HG03457 (cell line): Measurements from ENCODE around the gene RBM28.
A peak's percentile ranks its signal among the peaks of the same experiment; 100 is the strongest.

Experiments
- ATAC-seq: cut with Tn5 transposase; IDR thresholded peaks from one replicate; pipeline ENCODE4 v1.9.1; 2021; ENCODE audit warnings: moderate number of reproducible peaks; ENCODE audit not compliant: unreplicated experiment

RBM28 gene, protein sequence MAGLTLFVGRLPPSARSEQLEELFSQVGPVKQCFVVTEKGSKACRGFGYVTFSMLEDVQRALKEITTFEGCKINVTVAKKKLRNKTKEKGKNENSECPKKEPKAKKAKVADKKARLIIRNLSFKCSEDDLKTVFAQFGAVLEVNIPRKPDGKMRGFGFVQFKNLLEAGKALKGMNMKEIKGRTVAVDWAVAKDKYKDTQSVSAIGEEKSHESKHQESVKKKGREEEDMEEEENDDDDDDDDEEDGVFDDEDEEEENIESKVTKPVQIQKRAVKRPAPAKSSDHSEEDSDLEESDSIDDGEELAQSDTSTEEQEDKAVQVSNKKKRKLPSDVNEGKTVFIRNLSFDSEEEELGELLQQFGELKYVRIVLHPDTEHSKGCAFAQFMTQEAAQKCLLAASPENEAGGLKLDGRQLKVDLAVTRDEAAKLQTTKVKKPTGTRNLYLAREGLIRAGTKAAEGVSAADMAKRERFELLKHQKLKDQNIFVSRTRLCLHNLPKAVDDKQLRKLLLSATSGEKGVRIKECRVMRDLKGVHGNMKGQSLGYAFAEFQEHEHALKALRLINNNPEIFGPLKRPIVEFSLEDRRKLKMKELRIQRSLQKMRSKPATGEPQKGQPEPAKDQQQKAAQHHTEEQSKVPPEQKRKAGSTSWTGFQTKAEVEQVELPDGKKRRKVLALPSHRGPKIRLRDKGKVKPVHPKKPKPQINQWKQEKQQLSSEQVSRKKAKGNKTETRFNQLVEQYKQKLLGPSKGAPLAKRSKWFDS

DNA sequence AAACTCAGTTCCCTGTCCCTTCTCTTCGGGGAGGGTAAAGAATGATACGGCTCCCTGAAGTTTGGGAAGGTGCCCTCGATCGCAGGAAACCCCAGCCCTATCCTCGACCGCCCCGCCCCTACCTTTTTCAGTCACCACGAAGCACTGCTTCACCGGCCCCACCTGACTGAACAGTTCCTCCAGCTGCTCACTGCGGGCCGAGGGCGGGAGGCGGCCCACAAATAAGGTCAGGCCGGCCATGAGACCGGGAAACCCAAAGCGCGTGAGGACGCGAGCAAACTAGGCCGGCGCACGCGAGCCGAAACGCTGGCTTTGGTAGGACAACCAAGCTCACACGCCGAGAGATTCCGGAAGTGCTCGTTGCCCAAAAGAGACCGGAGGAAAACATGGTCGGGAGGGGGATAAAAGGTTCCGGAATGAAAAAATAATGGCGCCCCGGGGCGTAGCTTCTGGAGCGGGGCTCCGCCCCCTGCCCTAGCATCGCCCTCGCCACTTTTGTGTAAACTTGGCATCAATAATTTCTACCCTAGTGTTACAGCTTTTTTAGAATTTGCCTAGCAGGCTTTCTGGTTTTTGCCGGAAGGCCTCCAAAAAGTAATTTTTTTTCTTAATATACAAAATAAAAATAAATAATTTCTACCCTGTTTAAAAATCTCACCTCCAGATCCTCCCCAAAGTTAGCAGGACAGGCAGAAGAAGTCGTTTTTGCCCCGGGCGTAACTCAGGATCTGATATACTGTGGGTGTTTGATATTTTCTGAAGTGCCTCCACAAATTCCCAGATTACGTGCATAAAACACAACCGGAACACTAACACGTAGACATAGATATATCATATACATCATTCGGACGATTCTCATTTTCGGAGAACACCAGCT is at the start of gene RBM28:
TSS of gene RBM28 (minus strand) at position 355 of the 877 bp plus-strand sequence. CDS start at position 240, 115 bp downstream.
- peak; percentile 91 for ATAC-seq

DNA sequence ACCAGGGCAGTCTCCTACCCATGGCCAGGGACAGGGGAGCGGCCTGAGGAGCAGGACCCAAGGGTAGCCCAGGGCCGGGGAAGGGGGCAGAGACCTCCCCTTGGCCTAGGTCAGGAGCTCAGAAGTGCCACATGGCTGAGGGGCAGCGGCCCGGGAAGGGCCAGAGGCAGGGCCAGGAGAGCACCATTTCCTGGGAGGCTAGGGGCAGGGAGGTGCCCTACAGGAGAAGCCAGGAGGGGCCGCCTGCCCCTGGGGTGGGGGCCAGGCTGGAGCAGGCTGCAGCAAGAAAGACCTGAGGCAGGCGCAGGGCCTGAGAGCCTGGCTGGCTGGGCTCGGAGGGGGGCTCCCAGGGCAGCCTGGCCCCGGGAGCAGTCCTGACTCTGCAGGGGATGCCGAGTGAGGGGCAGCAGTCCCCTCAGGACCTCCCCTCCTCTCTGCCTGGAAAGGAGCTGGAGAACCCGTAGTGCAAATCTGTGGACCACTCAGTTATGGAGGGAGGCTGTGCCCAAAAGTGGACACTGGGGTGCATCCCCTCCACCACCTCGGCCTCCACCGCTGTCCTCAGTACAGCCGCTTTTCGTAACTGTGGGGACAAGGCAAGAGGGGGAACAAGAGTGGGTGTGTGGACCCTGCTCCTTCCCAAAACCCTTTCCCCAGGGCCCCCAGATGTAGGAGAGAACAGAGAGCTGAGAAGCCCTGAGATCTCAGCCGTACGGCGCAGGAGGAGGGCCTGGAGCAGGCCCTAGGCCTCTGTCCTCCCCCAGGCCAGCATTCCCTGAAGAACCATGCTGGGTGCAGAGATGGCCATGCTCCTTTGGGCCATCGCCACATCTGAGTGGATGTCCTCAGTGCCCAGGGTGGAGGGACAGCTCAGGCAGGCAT is 49.0 kb upstream of the RBM28 start:
- ATAC-seq, result no peak

DNA sequence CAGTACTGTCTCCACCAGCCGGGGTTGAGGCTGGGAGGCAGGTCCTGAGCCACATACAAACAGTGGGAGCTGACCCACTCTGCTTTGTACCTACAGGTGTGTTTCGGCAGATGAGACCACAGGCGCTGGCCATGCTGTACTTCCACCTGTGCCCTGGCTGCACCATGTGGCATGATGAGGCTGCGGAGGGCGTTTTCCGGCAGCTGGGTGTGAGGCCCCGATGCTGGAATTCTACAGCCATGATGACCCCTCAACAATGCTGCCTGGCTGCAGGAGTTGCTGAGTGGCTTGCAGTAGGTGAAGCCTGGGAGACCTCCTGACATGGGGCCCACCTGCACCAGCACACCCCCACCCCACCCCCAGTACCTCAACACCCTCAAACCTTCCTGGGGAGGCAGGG is 48.1 kb upstream of the RBM28 start:
- ATAC-seq, result no peak

DNA sequence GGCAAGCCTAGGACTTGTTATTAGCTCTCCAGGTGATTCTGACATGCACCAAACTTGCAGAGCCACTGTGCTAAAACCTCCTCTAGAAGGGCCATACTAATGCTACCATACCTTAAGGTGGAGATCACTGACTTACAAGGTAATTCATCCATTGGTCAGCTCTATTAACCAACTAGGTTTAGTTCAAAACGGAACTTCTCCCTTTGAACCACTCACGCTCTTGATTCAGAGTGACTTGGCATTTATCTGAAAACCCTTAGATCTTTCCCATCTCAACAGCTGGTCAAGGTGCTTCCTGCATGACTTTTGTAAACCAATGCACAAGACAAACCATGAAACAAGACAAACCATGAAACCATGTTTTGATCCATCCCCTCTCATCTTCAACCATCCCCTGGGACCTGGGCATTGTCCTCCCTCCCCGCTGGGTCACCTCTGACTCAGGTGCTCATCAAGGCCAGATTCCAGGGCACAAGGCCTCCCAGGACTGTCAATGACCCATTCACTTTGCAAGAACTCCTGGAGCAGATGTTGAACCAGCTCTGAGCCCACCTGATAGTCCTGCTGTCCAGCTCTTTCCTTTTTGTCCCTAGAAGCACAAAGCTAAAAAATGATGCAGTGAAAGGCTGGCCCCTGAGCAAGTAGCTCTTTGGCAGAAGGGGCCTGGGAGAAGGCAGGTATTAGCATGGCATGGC is 47.3 kb upstream of the RBM28 start:
- ATAC-seq, result no peak

DNA sequence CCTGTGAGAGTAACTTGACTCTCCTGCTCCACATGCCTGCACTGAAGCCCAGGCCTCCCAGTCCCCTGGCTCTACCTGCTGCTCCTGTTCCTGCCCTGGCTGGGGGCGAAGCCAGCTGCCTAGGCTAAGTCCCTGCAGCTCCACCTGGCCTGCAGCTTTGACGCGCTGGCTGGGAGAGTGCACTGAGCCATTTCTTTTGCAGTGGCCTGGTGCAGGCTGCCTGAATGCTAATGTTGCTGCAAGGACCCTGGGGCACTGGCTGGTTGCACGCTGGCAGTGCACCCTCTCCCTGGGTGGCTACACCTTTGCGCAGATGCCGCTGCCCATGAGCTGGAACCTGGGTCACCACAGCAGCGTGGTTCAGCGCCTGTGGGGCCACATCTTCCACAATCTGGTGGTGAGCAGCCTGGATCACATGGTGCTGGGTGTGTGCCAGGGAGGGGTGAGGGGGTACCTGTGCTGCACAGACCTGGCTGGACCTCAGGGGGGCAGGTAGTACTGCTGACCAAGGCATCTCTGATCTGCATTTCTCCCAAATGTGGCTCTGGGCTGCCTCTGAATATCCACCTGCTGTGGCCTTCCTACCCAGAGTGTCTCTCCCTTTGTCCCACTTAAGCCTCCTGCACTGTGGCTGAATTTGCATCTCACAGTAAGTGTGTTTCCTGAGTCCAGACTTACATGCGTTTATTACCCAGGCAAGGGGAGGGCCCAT is 46.1 kb upstream of the RBM28 start:
- no peak for ATAC-seq

DNA sequence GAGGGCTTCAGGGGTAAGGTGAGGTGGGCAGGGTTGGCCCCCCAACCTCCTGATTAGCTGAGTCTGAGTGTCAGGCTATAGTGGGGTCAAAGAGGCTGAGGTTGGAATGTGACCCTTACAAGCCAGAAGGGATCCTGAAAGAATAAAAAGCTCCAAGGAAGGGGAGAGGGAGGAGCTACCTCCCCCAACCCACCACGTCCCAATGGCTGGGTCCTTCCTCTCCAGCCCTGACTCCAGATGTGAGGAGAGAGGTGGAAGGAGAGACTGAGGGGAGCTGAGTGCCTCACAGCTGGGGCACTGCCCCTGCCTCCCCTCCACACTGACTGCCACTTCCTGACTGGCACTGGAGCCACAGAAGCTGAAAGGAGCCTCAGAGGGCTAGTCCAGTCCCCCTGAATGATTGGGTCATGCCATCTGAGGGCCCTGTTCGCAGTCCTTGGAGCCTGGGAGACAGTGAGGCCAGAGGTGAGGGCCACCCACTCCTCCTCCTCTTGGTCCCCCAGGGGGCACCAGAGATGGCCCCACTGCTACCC is 45.4 kb upstream of the RBM28 start:
- ATAC-seq, result no peak

DNA sequence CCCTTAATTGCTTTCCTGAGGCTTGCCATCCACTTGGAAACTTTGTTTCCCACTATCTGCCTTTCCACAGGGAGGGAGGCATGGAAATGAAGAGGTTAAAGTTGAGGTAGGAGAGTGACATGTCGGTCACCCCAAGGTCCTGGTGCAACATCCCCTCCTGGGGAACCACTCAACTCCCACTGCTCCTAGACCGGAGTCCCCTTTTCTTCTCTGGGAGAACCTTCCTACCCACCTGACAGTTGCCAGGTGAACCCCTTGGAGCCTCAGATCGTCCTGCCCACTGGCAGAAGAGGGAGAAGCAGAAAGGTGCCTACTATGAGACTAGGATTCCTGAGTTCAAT is 44.4 kb upstream of the RBM28 start:
- ATAC-seq, result no peak

DNA sequence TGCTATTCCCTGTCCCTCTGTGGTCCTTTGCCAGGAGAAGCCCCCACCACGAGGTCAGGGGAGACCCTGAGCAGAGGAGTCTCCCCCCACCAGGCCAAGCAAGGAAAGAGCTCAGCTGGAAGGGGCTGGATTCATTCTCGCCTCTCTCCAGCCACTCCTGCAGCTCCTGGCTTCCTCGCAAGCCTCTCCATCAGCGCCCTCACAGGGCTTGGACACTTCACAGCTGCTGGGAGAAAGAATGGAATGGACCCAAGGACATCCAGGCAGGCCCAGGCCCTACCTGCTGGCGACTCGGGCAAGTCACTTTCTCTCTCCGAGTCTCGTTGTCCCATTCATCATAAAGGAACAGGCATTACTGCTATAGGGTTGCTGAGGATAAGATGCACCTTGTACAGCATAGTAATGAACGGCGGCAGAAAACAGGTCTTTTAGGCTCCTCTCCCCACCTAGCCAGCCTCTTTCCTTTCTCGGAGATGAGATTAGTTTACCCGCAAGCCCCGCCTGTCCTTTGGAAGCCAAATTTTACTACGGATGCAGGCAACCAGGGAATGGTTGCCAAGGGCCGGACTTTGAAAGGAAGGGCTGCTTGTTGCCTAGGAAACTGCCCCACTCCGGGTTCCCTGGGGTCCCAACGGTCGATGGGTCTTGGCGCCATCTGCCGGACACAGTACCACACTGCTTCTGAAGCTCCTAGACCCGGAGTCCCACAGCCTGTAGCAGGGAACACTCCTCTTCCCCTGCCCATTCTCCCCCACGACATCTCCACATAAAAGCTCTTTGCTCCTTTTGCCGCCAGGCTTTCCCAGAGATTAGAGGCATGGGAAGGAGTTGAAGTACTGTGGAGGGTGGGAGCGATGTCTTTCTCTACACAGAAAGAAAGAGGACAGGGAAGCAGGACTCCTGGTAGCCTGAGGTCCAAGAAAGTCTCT is 43.8 kb upstream of the RBM28 start:
- no peak for ATAC-seq

DNA sequence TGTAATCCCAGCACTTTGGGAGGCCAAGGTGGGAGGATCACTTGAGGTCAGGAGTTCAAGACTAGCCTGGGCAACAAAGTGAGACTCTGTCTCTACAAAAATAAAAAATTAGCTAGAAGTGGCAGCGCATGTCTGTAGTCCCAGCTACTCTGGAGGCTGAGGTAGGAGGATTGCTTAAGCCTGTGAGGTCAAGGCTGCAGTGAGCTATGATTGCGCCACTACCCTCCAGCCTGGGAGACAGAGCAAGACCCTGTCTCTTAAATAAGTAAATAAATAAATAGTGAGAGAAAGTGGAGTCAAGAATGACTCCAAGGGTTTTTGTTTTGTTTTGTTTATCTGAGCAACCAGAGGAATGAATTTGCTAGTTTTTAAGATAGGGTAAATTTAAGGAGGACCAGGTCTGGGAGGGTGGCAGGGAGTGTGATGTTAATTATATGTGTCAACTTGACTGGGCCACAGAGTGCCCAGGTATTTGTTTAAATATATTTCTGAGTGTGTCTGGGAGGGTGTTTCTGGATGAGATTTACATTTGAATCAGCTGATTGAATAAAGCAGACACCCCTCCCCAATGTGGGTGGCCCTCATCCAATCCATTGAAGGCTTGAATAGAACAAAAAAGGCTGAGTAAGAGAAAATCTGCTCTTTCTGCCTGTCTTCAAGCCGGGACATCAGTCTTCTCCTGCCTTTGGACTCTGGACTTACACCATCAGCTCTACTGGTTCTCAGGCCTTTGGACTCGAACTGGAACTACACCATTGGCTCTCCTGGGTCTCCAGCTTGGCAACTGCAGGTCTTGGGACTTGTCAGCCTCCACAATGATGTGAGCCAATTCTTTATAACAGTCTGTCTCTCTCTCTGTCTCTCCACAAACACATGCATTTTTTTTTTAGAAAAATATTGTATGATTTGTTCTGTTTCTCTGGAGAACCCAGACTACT is 42.5 kb upstream of the RBM28 start:
- ATAC-seq, result no peak

DNA sequence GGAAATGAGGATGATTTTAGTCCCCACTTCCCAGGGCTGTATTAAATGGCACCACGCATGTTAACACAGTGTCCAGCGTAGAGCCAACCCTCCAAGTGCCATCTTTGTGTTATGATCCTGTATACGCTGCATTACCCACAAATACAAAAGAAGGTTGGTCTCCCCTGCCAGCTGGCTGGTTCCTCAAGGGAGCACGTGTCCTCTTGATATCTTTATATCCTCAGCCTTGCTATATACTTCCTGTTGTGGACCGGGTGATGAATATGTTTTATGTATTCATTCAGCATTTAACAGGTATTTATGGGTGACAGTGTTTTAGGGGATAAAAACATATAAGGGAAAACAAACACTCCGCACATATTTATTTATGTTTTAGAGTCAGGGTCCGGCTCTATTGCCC is 41.0 kb upstream of the RBM28 start:
- ATAC-seq, result no peak

DNA sequence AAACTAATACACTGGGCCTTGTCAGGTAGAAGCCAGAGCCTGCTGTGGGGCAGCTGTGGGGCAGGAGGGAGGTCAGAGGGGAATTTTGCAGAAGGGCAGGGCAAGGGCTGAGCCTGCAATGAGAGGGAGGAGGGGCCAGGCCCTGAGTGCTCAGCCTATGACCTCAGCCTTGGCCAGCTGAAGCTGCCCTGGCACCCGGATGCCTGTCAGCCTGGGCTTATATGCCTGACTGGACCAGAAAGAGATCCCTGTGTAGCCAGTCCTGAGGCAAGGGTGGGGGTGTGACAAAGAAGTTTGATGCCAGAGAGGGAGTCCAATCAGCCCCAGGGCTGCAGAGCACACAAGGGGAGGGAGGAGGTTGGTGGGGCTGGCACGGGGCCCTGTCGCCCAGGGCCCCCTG is 40.1 kb upstream of the RBM28 start:
- ATAC-seq, result no peak

DNA sequence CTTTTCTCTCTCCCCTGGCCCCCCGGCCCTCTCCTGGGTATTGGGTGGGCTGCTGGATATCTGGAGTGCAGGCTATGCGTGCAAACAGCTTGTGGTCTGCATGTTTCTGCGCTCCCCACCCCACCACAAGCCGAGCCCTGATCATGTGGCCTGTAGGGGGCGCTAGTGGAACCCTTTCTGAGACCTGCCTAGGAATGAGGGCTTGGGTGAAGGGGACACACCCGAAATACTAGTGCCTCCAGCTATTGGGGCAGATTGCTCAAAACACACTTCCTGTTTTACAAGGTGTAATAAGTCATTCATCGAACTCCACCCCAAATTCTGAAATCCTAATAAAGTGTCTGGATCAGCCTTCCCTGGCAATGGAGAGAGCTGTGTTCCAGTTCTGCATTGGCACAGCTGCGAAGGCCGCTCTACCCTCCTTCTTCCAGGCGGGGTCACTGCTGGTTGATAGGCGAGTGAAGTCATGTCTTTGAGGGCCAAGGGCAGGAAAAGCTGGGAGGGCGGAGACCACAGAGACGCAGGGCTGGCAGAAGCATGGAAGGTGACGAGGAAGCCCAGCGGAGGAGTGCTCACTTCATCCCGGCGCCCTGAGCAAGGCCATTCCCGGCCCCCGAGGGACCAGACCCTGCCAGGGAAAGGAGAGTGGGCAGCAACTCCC is 37.6 kb upstream of the RBM28 start:
- ATAC-seq, result no peak

DNA sequence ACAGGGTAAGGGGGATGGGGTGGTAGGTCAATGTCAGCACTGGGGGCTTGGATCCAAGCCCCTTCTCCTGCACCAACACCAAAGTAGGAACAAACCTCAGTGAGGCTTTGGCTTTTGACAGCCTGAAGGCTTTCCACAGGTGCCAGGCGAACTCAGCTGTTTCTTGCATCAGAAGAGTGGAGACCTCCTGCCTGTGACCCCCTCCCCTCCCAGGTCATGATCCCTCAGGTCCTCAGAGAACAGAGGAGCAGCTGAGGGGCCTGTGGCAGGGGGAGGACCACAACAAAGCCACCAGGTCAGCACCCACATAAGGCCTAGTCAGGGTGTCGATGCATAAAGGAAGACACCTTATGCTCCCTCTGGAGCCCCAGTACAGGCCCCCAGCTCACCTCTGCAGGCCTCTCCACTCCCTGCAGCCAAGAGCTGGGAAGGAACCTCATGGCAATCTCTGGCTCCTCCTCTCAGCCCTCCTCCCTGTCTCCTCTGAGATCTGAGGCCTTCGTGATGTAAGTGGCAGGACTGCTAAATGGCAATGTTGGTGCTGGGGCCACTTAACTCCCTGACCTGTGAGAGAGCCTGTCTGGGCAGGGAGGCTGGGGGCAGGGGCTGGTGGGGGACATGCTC is 36.9 kb upstream of the RBM28 start:
- ATAC-seq, result no peak

DNA sequence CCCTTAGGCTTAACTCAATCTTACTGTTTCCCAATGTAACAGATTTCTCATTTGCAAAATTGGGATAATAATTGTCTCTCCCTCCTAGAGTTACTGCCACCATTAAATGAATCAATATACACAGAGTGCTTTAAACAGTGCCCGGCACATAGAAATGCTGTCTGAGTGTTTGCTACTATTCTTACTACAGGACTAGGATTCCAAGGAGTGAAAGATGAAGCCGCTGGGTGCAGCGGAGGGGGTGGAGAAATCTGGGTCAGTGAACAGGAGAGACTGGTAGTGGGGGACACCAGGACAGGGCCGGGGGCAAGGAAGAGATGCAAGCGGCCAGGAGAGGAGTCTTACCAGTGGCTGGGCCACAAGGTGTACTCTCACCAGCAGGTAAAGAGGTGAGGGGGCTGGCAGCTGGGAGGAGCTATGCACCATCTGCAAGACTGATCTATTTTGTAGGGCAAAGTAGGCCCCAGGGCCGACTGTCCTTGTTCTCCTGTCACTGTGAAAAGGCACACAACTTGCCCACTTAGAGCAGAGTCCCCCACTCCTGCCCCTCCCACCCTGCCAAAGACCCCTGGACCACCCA is 36.3 kb upstream of the RBM28 start:
- no peak for ATAC-seq

DNA sequence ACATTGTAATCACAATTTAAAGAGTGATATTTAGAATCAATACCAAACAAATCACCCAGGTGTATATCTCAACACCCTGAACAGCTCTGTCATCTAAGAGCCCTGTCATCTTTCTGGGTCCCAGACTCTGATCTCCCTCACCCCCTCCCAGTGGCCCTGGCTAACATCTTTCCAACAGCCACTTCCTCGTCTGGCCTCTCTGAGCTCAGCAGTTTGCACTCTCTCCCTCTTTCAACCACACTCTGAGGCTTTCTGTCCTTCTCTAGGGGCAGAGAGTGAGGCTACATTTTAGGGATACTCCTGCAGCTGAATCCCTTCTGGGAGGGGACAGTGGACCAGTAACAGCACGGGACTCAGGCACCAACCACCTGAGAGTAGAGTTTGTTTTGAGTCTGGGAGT is 34.9 kb upstream of the RBM28 start:
- no peak for ATAC-seq

DNA sequence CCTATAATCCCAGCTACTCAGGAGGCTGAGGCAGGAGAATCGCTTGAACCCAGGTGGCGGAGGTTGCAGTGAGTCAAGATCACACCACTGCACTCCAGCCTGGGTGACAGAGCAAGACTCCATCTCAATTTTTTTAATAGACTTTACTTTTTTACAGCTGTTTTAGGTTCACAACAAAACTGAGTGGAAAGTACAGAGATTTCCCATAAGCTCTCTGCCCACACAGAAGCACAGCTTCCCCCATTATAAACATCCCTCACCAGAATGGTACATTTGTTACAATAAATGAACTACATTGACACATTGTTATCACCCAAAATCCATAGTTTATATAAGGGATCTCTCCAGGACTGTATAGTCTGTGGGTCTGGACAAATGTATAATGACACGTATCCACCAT is 32.4 kb upstream of the RBM28 start:
- ATAC-seq, result no peak
